Nephron (organoid): ENCODE results near the gene GARIN3.
"Not testable (repeated sequence)": the region's sequence is repeated elsewhere in the genome, so short reads cannot be mapped to it uniquely, and the experiment has no call there.

Source experiments
- H3K27ac Mint-ChIP-seq, 3 experiments: 2 replicates each; pipeline ENCODE4 v1.8.0; 2020; ENCODE audit warnings: mixed read lengths in 3 of 3, mild to moderate bottlenecking in 2 of 3, moderate library complexity in 1 of 3
- H3K27me3 Mint-ChIP-seq: 2 replicates; pipeline ENCODE4 v1.8.0; 2021; ENCODE audit warnings: low read depth, mild to moderate bottlenecking, moderate library complexity, mixed read lengths
- H3K36me3 Mint-ChIP-seq: 2 replicates; pipeline ENCODE4 v1.8.0; 2020; ENCODE audit warnings: low read depth, mixed read lengths
- H3K4me1 Mint-ChIP-seq: 2 replicates; pipeline ENCODE4 v1.8.0; 2020; ENCODE audit warnings: mixed read lengths
- H3K4me3 Mint-ChIP-seq, 3 experiments: 2 replicates each; pipeline ENCODE4 v1.8.0; 2020; ENCODE audit warnings: mild to moderate bottlenecking in 3 of 3, mixed read lengths in 3 of 3, moderate library complexity in 2 of 3
- H3K9me3 Mint-ChIP-seq: 2 replicates; pipeline ENCODE4 v1.8.0; 2020; ENCODE audit warnings: mixed read lengths
- CTCF ChIP-seq, 3 experiments: fragments of 200-600 bp; sonication (generic); IDR thresholded peaks; one replicate each; pipeline ENCODE4 v1.5.0; 2021; ENCODE audit warnings: antibody characterized with exemption in 3 of 3; ENCODE audit not compliant: unreplicated experiment in 3 of 3

GARIN3 gene

GRCh38 chr5:157212307-157212706, 46.2 kb upstream of the GARIN3 start:
- Mint-ChIP-seq H3K36me3 (no peaks in the 10 kb centered on the region), H3K27ac (no peak overlapping the region), H3K9me3 (no peaks in the 10 kb centered on the region), H3K4me3 (no peak overlapping the region), H3K27me3 (no peaks in the 10 kb centered on the region), H3K4me1 (peaks cover 6% of the 10 kb centered on the region)
- no peak for TF ChIP-seq CTCF (IDR thresholded peaks at IDR 0.05; ENCODE audit: unreplicated experiment in 3 of 3)

- not testable (repeated sequence) for H3K36me3 Mint-ChIP-seq, H3K9me3 Mint-ChIP-seq, H3K4me3 Mint-ChIP-seq, H3K27me3 Mint-ChIP-seq, H3K27ac Mint-ChIP-seq, H3K4me1 Mint-ChIP-seq
Observed at GRCh38 chr5:157210652-157211051, 44.6 kb upstream of the GARIN3 start.

- Mint-ChIP-seq H3K9me3 (no peaks in the 10 kb centered on the region), H3K36me3 (no peaks in the 10 kb centered on the region), H3K4me3 (no peak overlapping the region), H3K27ac (no peak overlapping the region), H3K4me1 (no peaks in the 10 kb centered on the region), H3K27me3 (no peaks in the 10 kb centered on the region)
- TF ChIP-seq CTCF (IDR thresholded peaks at IDR 0.05; ENCODE audit: unreplicated experiment in 3 of 3), result no peak
Observed at GRCh38 chr5:157205708-157206107, 39.6 kb upstream of the GARIN3 start.

- Mint-ChIP-seq H3K9me3 (no peaks in the 10 kb centered on the region), H3K36me3 (no peaks in the 10 kb centered on the region)
- no peak for TF ChIP-seq CTCF (IDR thresholded peaks at IDR 0.05; ENCODE audit: unreplicated experiment in 3 of 3)
Observed at GRCh38 chr5:157204765-157205164, 38.7 kb upstream of the GARIN3 start.

GRCh38 chr5:157203417-157203816, 37.4 kb upstream of the GARIN3 start:
- Mint-ChIP-seq H3K4me1 (no peaks in the 10 kb centered on the region), H3K4me3 (no peak overlapping the region), H3K9me3 (no peaks in the 10 kb centered on the region), H3K36me3 (no peaks in the 10 kb centered on the region), H3K27me3 (peaks cover 3% of the 10 kb centered on the region), H3K27ac (no peak overlapping the region)
- no peak for TF ChIP-seq CTCF (IDR thresholded peaks at IDR 0.05; ENCODE audit: unreplicated experiment in 3 of 3)

More at GRCh38 chr5:157204765-157205164, 38.7 kb upstream of the GARIN3 start:
- no peaks in the 10 kb centered on the region for H3K27me3 Mint-ChIP-seq
- H3K4me3 Mint-ChIP-seq, result no peak overlapping the region
- no peak overlapping the region for H3K27ac Mint-ChIP-seq
- H3K4me1 Mint-ChIP-seq, result no peaks in the 10 kb centered on the region

GRCh38 chr5:157201857-157202256, 35.8 kb upstream of the GARIN3 start:
- Mint-ChIP-seq H3K27ac (no peak overlapping the region), H3K4me1 (no peaks in the 10 kb centered on the region)

More at GRCh38 chr5:157201857-157202256, 35.8 kb upstream of the GARIN3 start:
- H3K36me3 Mint-ChIP-seq, result no peaks in the 10 kb centered on the region
- no peak overlapping the region for H3K4me3 Mint-ChIP-seq
- peaks cover 5% of the 10 kb centered on the region for H3K27me3 Mint-ChIP-seq
- no peak for TF ChIP-seq CTCF (IDR thresholded peaks at IDR 0.05; ENCODE audit: unreplicated experiment in 3 of 3)
- H3K9me3 Mint-ChIP-seq, result no peaks in the 10 kb centered on the region
